Endodermal cell (in vitro differentiated cells): ENCODE measurements around the gene CLEC16A. TPM values are rescaled to one million over a fixed set of nuclear protein-coding genes. Genes with fewer than 3 reads are reported as not detected.

Experiments used
- DNase-seq: peaks from one replicate; pipeline ENCODE4 v3.0.0-alpha.2; 2017
- H3K27ac ChIP-seq: 2 replicates; pipeline ENCODE4 v1.5.1; 2013; ENCODE audit warnings: mild to moderate bottlenecking, low read depth, low read length, moderate library complexity
- H3K27me3 ChIP-seq: 2 replicates; pipeline ENCODE4 v1.6.1; 2013; ENCODE audit warnings: mild to moderate bottlenecking, low read length, moderate library complexity; ENCODE audit not compliant: insufficient read depth, control insufficient read depth, poor library complexity, severe bottlenecking
- H3K36me3 ChIP-seq: 2 replicates; pipeline ENCODE4 v1.7.0; 2013; ENCODE audit warnings: mild to moderate bottlenecking, low read length, moderate library complexity; ENCODE audit not compliant: control insufficient read depth, insufficient read depth
- H3K4me1 ChIP-seq: one replicate; pipeline ENCODE4 v1.7.0; 2013; ENCODE audit warnings: low read length; ENCODE audit not compliant: control insufficient read depth, insufficient read depth
- H3K4me3 ChIP-seq: 2 replicates; pipeline ENCODE4 v1.5.1; 2013; ENCODE audit warnings: mild to moderate bottlenecking, low read length, moderate library complexity
- H3K9ac ChIP-seq: 2 replicates; pipeline ENCODE4 v1.6.1; 2013; ENCODE audit warnings: mild to moderate bottlenecking, low read length, moderate library complexity; ENCODE audit not compliant: poor library complexity, severe bottlenecking; ENCODE audit errors: extremely low read depth
- H3K9me3 ChIP-seq: 2 replicates; pipeline ENCODE4 v1.6.1; 2013; ENCODE audit warnings: mild to moderate bottlenecking, low read length, moderate library complexity; ENCODE audit not compliant: control insufficient read depth
- H3K27ac Mint-ChIP-seq: 2 replicates; pipeline ENCODE4 v1.8.0; 2020; ENCODE audit warnings: mixed read lengths
- H3K27me3 Mint-ChIP-seq: 2 replicates; pipeline ENCODE4 v1.8.0; 2021; ENCODE audit warnings: mild to moderate bottlenecking, mixed read lengths; ENCODE audit not compliant: insufficient read depth
- H3K36me3 Mint-ChIP-seq: 2 replicates; pipeline ENCODE4 v1.8.0; 2020; ENCODE audit warnings: low read depth, mixed read lengths
- H3K4me1 Mint-ChIP-seq: 2 replicates; pipeline ENCODE4 v1.8.0; 2020; ENCODE audit warnings: mixed read lengths
- H3K4me3 Mint-ChIP-seq: 2 replicates; pipeline ENCODE4 v1.8.0; 2020; ENCODE audit warnings: mild to moderate bottlenecking, moderate library complexity, mixed read lengths
- H3K9me3 Mint-ChIP-seq: 2 replicates; pipeline ENCODE4 v1.8.0; 2020; ENCODE audit warnings: mild to moderate bottlenecking, mixed read lengths
- WGBS, 2 experiments: methylation state at CpG; one replicate each; pipeline versions ENCODE4 v1.1.5 to v1.1.7; 2013; ENCODE audit warnings: missing lambda C conversion rate in 2 of 2, mixed read lengths in 1 of 2; ENCODE audit not compliant: insufficient coverage in 1 of 2, insufficient read length in 1 of 2; 5-methylcytosine and 5-hydroxymethylcytosine counted together
- total RNA-seq, 2 donors: library from RNA; stranded (reverse); fragmentation: NEBNext Ultra II Directional in 1 of 2; extraction: Animal tissue kit (Norgen Biotek cat#: 25700) in 1 of 2; gene quantifications; 2 replicates in 1 of 2; 3 replicates in 1 of 2; pipeline ENCODE4 v1.2.1, GENCODE V29; 2021
- TF ChIP-seq, protein P1 (sequence below): fragments of 200-600 bp; sonication (generic); conservative IDR thresholded peaks from 2 replicates; pipeline ENCODE4 v1.5.0; 2021; ENCODE audit warnings: antibody characterized with exemption, mild to moderate bottlenecking

CLEC16A gene
- total RNA-seq, 2 donors from 2014 or later, result 19.5 to 28.3 TPM

- Histone ChIP-seq H3K27ac (no peak overlapping the region), H3K4me3 (no peak overlapping the region), H3K27me3 (no peaks in the 10 kb centered on the region), H3K36me3 (peaks cover 8% of the 10 kb centered on the region), H3K9ac (no peak overlapping the region), H3K4me1 (peaks cover 4% of the 10 kb centered on the region), H3K9me3 (no peaks in the 10 kb centered on the region)
- Mint-ChIP-seq H3K27me3 (no peaks in the 10 kb centered on the region), H3K27ac (no peak overlapping the region), H3K4me3 (no peak overlapping the region), H3K9me3 (no peaks in the 10 kb centered on the region), H3K36me3 (peaks cover 4% of the 10 kb centered on the region), H3K4me1 (peaks cover 9% of the 10 kb centered on the region)
- TF ChIP-seq, protein P1, sequence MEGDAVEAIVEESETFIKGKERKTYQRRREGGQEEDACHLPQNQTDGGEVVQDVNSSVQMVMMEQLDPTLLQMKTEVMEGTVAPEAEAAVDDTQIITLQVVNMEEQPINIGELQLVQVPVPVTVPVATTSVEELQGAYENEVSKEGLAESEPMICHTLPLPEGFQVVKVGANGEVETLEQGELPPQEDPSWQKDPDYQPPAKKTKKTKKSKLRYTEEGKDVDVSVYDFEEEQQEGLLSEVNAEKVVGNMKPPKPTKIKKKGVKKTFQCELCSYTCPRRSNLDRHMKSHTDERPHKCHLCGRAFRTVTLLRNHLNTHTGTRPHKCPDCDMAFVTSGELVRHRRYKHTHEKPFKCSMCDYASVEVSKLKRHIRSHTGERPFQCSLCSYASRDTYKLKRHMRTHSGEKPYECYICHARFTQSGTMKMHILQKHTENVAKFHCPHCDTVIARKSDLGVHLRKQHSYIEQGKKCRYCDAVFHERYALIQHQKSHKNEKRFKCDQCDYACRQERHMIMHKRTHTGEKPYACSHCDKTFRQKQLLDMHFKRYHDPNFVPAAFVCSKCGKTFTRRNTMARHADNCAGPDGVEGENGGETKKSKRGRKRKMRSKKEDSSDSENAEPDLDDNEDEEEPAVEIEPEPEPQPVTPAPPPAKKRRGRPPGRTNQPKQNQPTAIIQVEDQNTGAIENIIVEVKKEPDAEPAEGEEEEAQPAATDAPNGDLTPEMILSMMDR, result no peak
- 87 to 88% methylated on average over 6 to 10 of the region's 10 CpGs for whole genome bisulfite sequencing, 2 experiments
- no peak for DNase-seq
These were observed 150.6 kb downstream of the CLEC16A start for GRCh38 chr16:11094857-11095565.

- H3K27me3 Mint-ChIP-seq, result no peaks in the 10 kb centered on the region
- no peak overlapping the region for H3K27ac Mint-ChIP-seq
- Histone ChIP-seq H3K27me3 (no peaks in the 10 kb centered on the region), H3K4me3 (no peak overlapping the region), H3K9me3 (no peaks in the 10 kb centered on the region), H3K27ac (no peak overlapping the region), H3K4me1 (peaks cover 11% of the 10 kb centered on the region), H3K36me3 (peaks cover 8% of the 10 kb centered on the region), H3K9ac (no peak overlapping the region)
- no peak for DNase-seq
- H3K4me3 Mint-ChIP-seq, result no peak overlapping the region
- TF ChIP-seq, protein P1, result no peak
- H3K36me3 Mint-ChIP-seq, result peaks cover 4% of the 10 kb centered on the region
- 96 to 100% methylated on average over 2 to 3 of the region's 4 CpGs for WGBS, 2 experiments
- peaks cover 16% of the 10 kb centered on the region for H3K4me1 Mint-ChIP-seq
- H3K9me3 Mint-ChIP-seq, result no peaks in the 10 kb centered on the region
These were observed 151.6 kb downstream of the CLEC16A start for GRCh38 chr16:11095935-11096334.

- peaks cover 4% of the 10 kb centered on the region for H3K36me3 Mint-ChIP-seq
- H3K4me3 Mint-ChIP-seq, result no peak overlapping the region
- Histone ChIP-seq H3K27me3 (no peaks in the 10 kb centered on the region), H3K27ac (no peak overlapping the region), H3K9me3 (no peaks in the 10 kb centered on the region), H3K4me3 (no peak overlapping the region), H3K9ac (no peak overlapping the region), H3K36me3 (peaks cover 3% of the 10 kb centered on the region), H3K4me1 (peaks cover 17% of the 10 kb centered on the region)
- peaks cover 20% of the 10 kb centered on the region for H3K4me1 Mint-ChIP-seq
- TF ChIP-seq, protein P1, result no peak
- no peak for DNase-seq
- H3K27me3 Mint-ChIP-seq, result no peaks in the 10 kb centered on the region
- WGBS, 2 experiments, result 77 to 95% methylated on average over 3 to 7 of the region's 8 CpGs
- no peak overlapping the region for H3K27ac Mint-ChIP-seq
- no peaks in the 10 kb centered on the region for H3K9me3 Mint-ChIP-seq
These were observed 152.9 kb downstream of the CLEC16A start for GRCh38 chr16:11097094-11097786.
